ENCODE data around the gene SLC19A1.

Gene SLC19A1

GRCh38 chr21:45558044-45558721, 15.9 kb upstream of the SLC19A1 start:
- no peak for DNase-seq

- DNase-seq: no peak
Observed at GRCh38 chr21:45557616-45558043, 15.4 kb upstream of the SLC19A1 start.

GRCh38 chr21:45556645-45557615, 14.7 kb upstream of the SLC19A1 start:
- DNase-seq: no peak

GRCh38 chr21:45556302-45556644, 14.0 kb upstream of the SLC19A1 start:
- DNase-seq: no peak

GRCh38 chr21:45555557-45556301, 13.5 kb upstream of the SLC19A1 start:
- peak in 4 of 5 donors; percentile 23 to 77 (median 41) for DNase-seq

GRCh38 chr21:45555251-45555556, 13.0 kb upstream of the SLC19A1 start:
- no peak for DNase-seq

- DNase-seq: peak; percentile 65 to 86 (median 83)
Observed at GRCh38 chr21:45554477-45555175, 12.4 kb upstream of the SLC19A1 start.

GRCh38 chr21:45552696-45553391, 10.6 kb upstream of the SLC19A1 start:
- DNase-seq: no peak

- DNase-seq: no peak
Observed at GRCh38 chr21:45551783-45552695, 9.8 kb upstream of the SLC19A1 start.

- peak in 1 of 5 donors; percentile 87 for DNase-seq
Observed at GRCh38 chr21:45551316-45551715, 9.1 kb upstream of the SLC19A1 start.

- DNase-seq: peak in 1 of 5 donors; percentile 76
Observed at GRCh38 chr21:45550522-45551210, 8.4 kb upstream of the SLC19A1 start.

- no peak for DNase-seq
Observed at GRCh38 chr21:45549626-45550463, 7.6 kb upstream of the SLC19A1 start.

GRCh38 chr21:45548711-45549491, 6.7 kb upstream of the SLC19A1 start:
- DNase-seq: no peak

- DNase-seq: no peak
Observed at GRCh38 chr21:45547545-45547900, 5.3 kb upstream of the SLC19A1 start.

- DNase-seq: no peak
Observed at GRCh38 chr21:45546636-45547544, 4.7 kb upstream of the SLC19A1 start.

GRCh38 chr21:45545691-45546531, 3.7 kb upstream of the SLC19A1 start:
- no peak for DNase-seq

- DNase-seq: no peak
Observed at GRCh38 chr21:45545236-45545570, 3.0 kb upstream of the SLC19A1 start.
